Transverse colon (tissue), 4 donors: Measurements from ENCODE around the gene GGT5.
"Not testable (repeated sequence)": the region's sequence is repeated elsewhere in the genome, so short reads cannot be mapped to it uniquely, and the experiment has no call there.

Experiments
- POLR2AphosphoS5 ChIP-seq, 3 donors: sonication (generic); formaldehyde crosslinking; IDR thresholded peaks; one replicate each; pipeline ENCODE4 v1.6.1; 2016; ENCODE audit warnings: antibody characterized with exemption in 3 of 3
- TF ChIP-seq, protein P1 (sequence below), 5 experiments: fragments of 200-600 bp in 3 of 5; fragments of 450-650 bp in 2 of 5; sonication (generic) in 3 of 5; IDR thresholded peaks; 1 replicate in 2 of 5; 2 replicates in 3 of 5; pipeline ENCODE4 v1.5.1; 2016 to 2017; ENCODE audit warnings: antibody characterized with exemption in 5 of 5, inconsistent platforms in 3 of 5, mild to moderate bottlenecking in 2 of 5, moderate library complexity in 1 of 5

DNA sequence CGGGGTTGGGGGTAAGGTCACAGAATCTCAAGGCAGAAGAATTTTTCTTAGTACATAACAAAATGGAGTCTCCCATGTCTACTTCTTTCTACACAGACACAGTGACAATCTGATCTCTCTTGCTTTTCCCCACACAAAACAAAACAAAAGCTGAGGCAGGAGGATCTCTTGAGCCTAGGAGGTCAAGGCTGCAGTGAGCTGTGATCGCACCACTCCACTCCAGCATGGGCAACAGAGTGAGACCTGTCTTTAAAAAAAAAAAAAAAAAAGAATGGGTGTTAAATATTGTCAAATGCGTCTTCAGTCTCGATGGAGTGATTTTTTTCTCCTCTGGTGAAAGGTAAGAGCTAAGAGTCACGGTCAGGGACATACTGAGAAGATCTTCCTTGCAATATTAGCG is 33.2 kb downstream of the GGT5 start:
- TF ChIP-seq, protein P1, sequence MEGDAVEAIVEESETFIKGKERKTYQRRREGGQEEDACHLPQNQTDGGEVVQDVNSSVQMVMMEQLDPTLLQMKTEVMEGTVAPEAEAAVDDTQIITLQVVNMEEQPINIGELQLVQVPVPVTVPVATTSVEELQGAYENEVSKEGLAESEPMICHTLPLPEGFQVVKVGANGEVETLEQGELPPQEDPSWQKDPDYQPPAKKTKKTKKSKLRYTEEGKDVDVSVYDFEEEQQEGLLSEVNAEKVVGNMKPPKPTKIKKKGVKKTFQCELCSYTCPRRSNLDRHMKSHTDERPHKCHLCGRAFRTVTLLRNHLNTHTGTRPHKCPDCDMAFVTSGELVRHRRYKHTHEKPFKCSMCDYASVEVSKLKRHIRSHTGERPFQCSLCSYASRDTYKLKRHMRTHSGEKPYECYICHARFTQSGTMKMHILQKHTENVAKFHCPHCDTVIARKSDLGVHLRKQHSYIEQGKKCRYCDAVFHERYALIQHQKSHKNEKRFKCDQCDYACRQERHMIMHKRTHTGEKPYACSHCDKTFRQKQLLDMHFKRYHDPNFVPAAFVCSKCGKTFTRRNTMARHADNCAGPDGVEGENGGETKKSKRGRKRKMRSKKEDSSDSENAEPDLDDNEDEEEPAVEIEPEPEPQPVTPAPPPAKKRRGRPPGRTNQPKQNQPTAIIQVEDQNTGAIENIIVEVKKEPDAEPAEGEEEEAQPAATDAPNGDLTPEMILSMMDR (IDR thresholded peaks at IDR 0.05) = not testable (repeated sequence)
- TF ChIP-seq POLR2AphosphoS5 (IDR thresholded peaks at IDR 0.05) = not testable (repeated sequence)
